PC-9 (cell line): Measurements from ENCODE around the gene CLDN20.
"Not testable (repeated sequence)": the region's sequence is repeated elsewhere in the genome, so short reads cannot be mapped to it uniquely, and the experiment has no call there.

Experiments
- CTCF ChIP-seq: fragments of 200-600 bp; sonication (generic); conservative IDR thresholded peaks from 2 replicates; pipeline ENCODE4 v1.6.1; 2017; ENCODE audit warnings: mixed run types, antibody characterized with exemption, mild to moderate bottlenecking, moderate library complexity
- EZH2 ChIP-seq: fragments of 200-600 bp; sonication (generic); IDR thresholded peaks from 2 replicates; pipeline ENCODE4 v1.8.0; 2017; ENCODE audit warnings: antibody characterized with exemption, low read depth

- not testable (repeated sequence) for TF ChIP-seq CTCF, EZH2
These were observed 49.1 kb downstream of the CLDN20 start for GRCh38 chr6:155312950-155313349.
